Activated CD8-positive, alpha-beta memory T cell treated with anti-CD3 and anti-CD28 coated beads, Interleukin-2, amount 50 U/mL, for 4 hours (primary cell): Measurements from ENCODE around the gene RIGI.
"Not testable (repeated sequence)": the region's sequence is repeated elsewhere in the genome, so short reads cannot be mapped to it uniquely, and the experiment has no call there.

Experiments
- DNase-seq: peaks from one replicate; pipeline ENCODE4 v3.0.0-alpha.2; 2020

Gene RIGI

DNA sequence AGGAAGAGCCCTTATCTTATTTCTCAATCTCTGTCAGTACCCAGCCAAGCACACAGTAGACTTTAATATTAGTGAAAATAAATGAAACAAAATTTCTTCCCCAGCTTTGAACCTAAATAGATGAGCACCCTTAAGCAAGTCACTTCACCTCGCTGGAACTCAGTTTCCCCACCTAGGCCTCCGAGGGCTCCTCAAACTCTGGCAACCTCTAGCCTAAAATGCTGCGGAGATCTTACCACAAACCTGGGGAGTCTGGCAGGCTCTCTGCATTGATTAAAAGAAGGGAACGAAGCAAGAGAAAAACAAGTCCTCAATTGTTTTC, 326 bp downstream of the RIGI start:
- DNase-seq = no peak

DNA sequence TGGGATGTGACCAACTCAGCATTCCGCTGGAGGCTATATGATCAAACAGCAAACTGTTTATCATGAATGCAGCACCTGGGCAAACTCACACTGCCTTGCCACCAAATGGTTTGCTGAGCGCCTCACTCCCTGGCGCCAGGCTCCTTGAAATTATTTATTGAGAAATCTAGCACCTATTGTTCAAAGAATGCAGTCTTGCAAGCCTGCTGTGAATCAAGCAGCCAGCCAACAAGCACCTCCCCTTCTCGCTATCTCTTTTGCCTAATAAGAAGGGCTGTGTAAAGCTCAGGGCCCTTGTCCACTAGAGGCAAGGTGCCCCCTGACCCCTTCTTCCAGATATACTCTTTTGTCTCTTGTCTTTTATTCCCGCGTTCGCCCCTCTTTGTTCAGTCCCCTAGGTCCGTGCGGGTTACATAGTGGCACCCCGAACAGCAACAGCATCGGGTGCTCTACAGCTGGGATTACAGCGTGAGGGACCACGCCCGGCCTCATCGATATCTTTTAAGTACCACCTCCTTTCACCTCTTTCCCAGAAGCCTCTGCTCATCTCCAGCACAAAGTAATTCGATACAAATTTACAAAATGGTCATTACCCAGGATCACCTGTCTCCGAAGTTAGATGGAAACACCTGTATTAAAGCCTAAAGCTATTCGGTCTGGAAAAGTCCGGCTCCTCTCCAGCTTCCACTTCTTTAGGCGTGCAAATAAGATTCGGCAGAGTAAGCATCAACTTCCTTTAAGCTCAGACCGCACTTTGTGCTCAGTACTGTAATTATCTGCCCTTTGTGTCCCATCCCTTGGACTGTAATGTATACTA, 896 bp downstream of the RIGI start:
- no peak for DNase-seq

DNA sequence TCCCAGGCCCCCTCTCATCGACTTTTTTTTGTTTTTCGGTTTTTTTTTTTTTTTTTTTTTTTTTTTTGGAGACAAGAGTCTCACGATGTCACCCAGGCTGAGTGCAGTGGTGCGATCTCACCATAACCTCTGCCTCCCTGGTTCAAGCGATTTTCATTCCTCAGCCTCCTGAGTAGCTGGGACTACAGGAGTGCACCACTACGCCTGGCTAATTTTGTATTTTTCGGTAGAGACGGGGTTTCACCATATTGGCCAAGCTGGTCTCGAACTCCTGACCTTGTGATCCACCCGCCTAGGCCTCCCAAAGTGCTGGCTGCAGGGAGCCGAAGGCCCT, 1.5 kb downstream of the RIGI start:
- DNase-seq = not testable (repeated sequence)

GRCh38 chr9:32523910-32524309, 2.1 kb downstream of the RIGI start:
- no peak for DNase-seq

GRCh38 chr9:32518276-32518675, 7.7 kb downstream of the RIGI start:
- DNase-seq = no peak

GRCh38 chr9:32516241-32516640, 9.8 kb downstream of the RIGI start:
- DNase-seq = no peak

- DNase-seq = no peak
Observed at GRCh38 chr9:32508728-32509127, 17.3 kb downstream of the RIGI start.

DNA sequence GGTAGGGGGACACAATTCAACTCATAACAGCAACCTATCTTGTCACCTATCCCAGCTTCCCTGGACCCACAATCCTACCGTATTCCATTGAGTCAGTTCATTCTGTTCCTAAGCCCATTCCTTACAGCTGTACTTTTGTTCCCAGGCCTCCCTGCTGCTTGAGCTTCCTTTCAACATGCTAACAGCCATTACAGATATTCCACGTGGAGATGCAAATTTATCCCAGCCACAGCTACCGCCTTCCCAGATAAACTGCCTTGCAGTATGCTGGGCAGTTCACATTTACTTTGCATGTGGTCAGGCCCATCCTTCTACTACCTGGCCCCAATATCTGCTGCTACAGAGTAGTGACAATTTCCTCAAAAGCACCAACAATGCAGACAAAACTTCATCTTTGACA, 23.0 kb downstream of the RIGI start:
- no peak for DNase-seq

GRCh38 chr9:32502464-32502863, 23.5 kb downstream of the RIGI start:
- no peak for DNase-seq

DNA sequence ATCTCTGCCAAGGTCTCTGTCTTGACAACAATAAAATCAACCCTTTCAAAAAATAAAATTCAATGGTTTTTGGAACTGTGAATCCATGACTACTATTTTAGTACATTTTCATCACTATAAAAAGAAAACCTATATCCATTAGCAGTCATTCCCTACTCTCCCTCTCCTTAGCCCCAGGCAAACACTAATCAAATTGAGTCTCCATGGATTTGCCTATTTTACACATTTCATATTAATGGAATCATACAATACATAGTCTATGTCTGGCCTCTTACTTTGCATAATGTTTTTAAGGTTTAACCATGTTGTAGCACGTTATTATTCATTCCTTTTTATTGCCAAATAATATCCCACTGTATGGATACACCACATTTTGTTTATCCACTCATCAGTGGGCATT, 24.1 kb downstream of the RIGI start:
- no peak for DNase-seq

DNA sequence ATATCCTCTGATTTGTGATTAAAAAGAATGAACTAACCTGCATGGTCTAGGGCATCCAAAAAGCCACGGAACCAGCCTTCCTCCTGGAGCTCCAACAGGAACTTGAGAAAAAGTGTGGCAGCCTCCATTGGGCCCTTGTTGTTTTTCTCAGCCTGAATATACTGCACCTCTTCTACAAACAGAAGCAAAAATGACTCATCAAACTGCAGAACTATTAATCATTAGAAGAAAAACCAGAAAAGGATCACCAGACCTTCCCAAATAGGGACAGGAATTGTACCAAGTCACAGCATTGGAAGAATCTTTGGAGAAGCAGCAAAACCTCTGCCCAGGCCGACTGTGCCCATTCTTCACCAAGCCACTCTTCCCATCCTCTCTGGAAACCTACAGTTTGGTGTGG, 25.2 kb downstream of the RIGI start:
- DNase-seq = no peak

GRCh38 chr9:32497921-32498320, 28.1 kb downstream of the RIGI start:
- no peak for DNase-seq

DNA sequence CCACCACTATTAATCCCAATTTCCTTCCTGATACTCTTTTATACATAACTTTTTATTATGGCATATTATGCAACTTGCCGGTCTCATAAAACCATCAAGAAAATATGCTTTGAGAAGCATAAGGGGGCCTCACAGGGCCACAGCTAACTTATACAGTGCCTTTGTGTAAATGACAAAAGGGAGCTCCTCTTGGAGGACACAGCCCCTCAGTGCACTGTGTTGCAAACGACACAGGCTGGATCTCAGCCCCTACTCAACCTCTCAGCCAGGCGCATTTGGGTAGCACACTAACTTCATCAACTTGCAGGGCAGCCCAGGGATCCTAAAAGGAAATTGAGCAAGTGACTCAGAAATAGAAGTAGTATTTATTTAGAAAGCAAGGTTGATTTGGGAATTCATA, 35.4 kb downstream of the RIGI start:
- no peak for DNase-seq

- no peak for DNase-seq
Observed at GRCh38 chr9:32487981-32488380, 38.0 kb downstream of the RIGI start.

DNA sequence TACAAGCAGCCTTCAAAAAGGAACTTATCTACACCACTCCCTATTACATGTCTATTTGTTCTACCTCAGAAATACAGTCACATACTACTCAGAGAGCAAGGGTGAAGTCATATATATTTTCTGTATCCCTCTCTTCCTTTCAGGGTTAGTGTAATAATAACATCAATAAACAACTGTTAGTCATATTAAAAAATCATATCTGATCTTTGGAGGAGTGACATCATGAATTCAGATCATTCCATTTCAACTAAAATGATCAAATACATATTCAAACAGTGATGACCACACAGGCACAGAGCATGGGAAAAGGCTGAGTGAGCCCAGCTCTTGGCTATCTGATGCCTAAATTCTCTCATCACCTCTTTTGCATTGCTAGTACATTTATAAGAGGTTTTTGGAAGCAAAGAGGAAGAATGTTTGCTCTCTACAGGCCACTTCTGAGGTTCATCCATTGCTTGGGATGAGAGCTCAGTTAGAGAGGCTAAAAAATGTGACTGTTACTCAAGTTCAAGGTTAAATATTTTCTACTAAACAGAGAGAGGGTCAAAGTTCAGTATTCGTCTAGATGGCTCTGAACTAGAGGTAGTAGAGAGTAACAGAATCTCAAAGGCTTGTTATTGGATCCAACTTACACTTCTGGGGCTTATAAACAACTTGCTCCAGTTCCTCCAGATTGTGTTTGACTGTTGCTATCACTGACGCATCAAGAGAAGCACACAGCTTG, 39.0 kb downstream of the RIGI start:
- DNase-seq = no peak

- no peak for DNase-seq
Observed at GRCh38 chr9:32483343-32483742, 42.7 kb downstream of the RIGI start.
